ENCODE measurements around the gene PCDHGA8. TPM values are rescaled to one million over a fixed set of nuclear protein-coding genes. Genes with fewer than 3 reads are reported as not detected.
"Not testable (repeated sequence)": the region's sequence is repeated elsewhere in the genome, so short reads cannot be mapped to it uniquely, and the experiment has no call there.

Gene PCDHGA8
- total RNA-seq, 1 donor from 2014 or later = 5.3 TPM

- DNase-seq (ENCODE audit: low spot score) = peak; percentile 64
- intact Hi-C loops (cut with DNase I) = not testable (repeated sequence)
- peak; percentile 84 for ATAC-seq
Observed at GRCh38 chr5:141397756-141398551, 5.5 kb downstream of the PCDHGA8 start, which contains the start of gene PCDHGB5. PCDHGB5 (plus strand) TSS chr5:141397947; CDS start chr5:141398128, 181 bp downstream.

GRCh38 chr5:141398608-141399007 is 6.2 kb downstream of the PCDHGA8 start:
- DNase-seq (ENCODE audit: low spot score) = no peak
- ATAC-seq = no peak
- intact Hi-C loops (cut with DNase I) = no loop called here

- DNase-seq (ENCODE audit: low spot score) (no peak), ATAC-seq (no peak)
- intact Hi-C loops (cut with DNase I) = no loop called here
Observed at GRCh38 chr5:141399555-141400258, 7.3 kb downstream of the PCDHGA8 start.

GRCh38 chr5:141402553-141403243 is 10.3 kb downstream of the PCDHGA8 start, which contains the start of gene PCDHGA9:
PCDHGA9 (plus strand) TSS chr5:141402778; CDS start chr5:141402953, 175 bp downstream.
- intact Hi-C loops (cut with DNase I) = no loop called here
- no peak for ATAC-seq
- no peak for DNase-seq (ENCODE audit: low spot score)

- ATAC-seq (no peak), DNase-seq (ENCODE audit: low spot score) (no peak)
- intact Hi-C loops (cut with DNase I) = no loop called here
Observed at GRCh38 chr5:141403387-141403786, 11.0 kb downstream of the PCDHGA8 start.

- intact Hi-C loops (cut with DNase I) = not testable (repeated sequence)
- peak; percentile 66 for DNase-seq (ENCODE audit: low spot score)
Observed at GRCh38 chr5:141407790-141408505, 15.5 kb downstream of the PCDHGA8 start, which contains the start of gene PCDHGB6. PCDHGB6 (plus strand) TSS chr5:141408021; CDS start chr5:141408203, 182 bp downstream.

GRCh38 chr5:141409598-141410306 is 17.3 kb downstream of the PCDHGA8 start:
- no peak for ATAC-seq
- intact Hi-C loops (cut with DNase I) = no loop called here
- DNase-seq (ENCODE audit: low spot score) = no peak

More at GRCh38 chr5:141407790-141408505, 15.5 kb downstream of the PCDHGA8 start, which contains the start of gene PCDHGB6:
- peak; percentile 84 for ATAC-seq

GRCh38 chr5:141411575-141411974 is 19.1 kb downstream of the PCDHGA8 start:
- ATAC-seq = no peak
- intact Hi-C loops (cut with DNase I) = no loop called here
- no peak for DNase-seq (ENCODE audit: low spot score)

- intact Hi-C loops (cut with DNase I) = no loop called here
- peak; percentile 39 for ATAC-seq
- DNase-seq (ENCODE audit: low spot score) = peak; percentile 59
Observed at GRCh38 chr5:141412854-141413539, 20.6 kb downstream of the PCDHGA8 start, which contains the start of gene PCDHGA10. PCDHGA10 (plus strand) TSS chr5:141412987; CDS start chr5:141413176, 189 bp downstream.

GRCh38 chr5:141413540-141414069 is 21.2 kb downstream of the PCDHGA8 start:
- ATAC-seq = no peak
- DNase-seq (ENCODE audit: low spot score) = no peak
- intact Hi-C loops (cut with DNase I) = no loop called here

GRCh38 chr5:141414548-141415274 is 22.3 kb downstream of the PCDHGA8 start:
- DNase-seq (ENCODE audit: low spot score); intact Hi-C loops (cut with DNase I); ATAC-seq: not testable (repeated sequence)

GRCh38 chr5:141415275-141415618 is 22.8 kb downstream of the PCDHGA8 start:
- not testable (repeated sequence) for DNase-seq (ENCODE audit: low spot score)

GRCh38 chr5:141417494-141418172 is 25.2 kb downstream of the PCDHGA8 start, which contains the start of gene PCDHGB7:
PCDHGB7 (plus strand) TSS chr5:141417677; CDS start chr5:141417860, 183 bp downstream.
- DNase-seq (ENCODE audit: low spot score) = peak; percentile 78
- intact Hi-C loops (cut with DNase I) = not testable (repeated sequence)
- ATAC-seq = peak; percentile 94

More at GRCh38 chr5:141415275-141415618, 22.8 kb downstream of the PCDHGA8 start:
- intact Hi-C loops (cut with DNase I); ATAC-seq: not testable (repeated sequence)

GRCh38 chr5:141419074-141419880 is 26.8 kb downstream of the PCDHGA8 start:
- intact Hi-C loops (cut with DNase I) = no loop called here
- ATAC-seq = no peak
- peak; percentile 52 for DNase-seq (ENCODE audit: low spot score)
